CD4-positive, alpha-beta T cell treated with Interleukin-17A for 1 hour (primary cell): ENCODE results near the gene NFATC2.

ENCODE experiments used
- DNase-seq: peaks from one replicate; pipeline ENCODE4 v3.0.0-alpha.2; 2020

Gene NFATC2

DNA sequence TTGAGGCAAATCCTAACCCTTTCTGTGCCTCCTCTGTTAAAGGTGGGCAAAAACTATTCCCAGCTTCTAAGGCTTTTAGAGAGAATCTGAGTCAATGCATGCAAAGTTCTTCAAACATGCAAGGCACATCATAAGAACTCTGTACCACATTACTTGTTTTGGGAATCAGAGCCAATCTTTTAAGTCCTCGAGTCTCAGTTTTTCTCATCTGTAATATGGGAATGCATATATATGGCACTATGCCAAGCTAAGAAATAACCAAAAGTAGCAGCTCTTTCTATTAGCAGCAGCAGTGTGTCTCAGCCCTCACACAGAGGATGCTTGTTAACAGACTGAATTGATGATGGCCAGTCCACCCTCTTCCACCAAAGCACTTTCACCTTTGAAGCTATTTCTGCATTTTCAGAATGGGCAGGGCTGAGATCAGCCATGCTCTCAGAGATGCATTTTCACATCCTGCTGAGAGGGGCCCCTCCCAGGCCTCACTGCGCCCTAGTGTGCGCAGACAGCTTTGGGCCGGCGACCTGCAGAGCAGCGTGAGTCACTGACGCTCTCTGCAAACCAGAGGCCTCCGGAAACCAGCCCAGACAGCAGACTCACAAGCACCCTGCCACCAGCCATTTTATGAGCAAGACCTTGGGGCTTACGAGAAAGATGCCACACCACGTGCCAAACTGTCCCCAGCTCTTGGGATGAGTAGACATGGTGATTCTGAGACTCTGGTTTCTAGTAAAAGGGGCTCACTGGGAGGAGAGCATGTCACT is 138.0 kb downstream of the NFATC2 start:
- DNase-seq = peak; percentile 93

DNA sequence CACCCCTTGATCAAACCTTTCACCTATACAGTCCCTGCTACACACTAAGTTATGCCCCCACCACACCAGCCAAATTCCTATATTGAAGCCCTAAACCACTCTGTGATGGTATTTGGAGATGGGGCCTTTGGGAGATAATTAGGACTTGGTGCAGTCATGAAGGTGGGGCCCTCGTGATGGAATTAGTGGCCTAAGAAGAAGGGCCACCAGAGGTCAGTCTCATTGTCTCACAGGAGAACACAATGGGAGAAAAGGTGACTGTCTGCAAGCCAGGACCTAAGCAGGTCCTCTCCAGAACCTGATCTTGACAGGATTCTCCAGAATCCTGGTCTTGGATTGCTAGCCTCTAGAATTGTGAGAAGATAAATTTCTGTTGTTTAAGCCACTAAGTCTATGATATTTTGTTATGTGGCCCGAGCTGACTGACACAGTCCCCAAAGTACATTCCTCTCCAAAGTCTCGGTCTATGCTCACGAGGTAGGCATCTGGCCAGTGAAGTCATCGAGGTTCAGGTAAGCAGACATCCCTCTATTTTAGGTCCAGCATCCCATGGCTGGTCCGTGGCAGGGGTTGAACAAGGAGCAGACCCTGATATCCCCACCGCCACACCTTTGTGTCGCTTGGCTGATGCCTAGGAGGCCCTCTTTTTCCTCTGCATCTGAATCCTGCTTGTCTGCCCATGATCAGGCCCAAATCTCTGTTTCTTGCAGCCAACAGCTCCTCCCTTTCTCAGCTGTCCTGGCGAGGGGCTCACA is 138.9 kb downstream of the NFATC2 start:
- no peak for DNase-seq

DNA sequence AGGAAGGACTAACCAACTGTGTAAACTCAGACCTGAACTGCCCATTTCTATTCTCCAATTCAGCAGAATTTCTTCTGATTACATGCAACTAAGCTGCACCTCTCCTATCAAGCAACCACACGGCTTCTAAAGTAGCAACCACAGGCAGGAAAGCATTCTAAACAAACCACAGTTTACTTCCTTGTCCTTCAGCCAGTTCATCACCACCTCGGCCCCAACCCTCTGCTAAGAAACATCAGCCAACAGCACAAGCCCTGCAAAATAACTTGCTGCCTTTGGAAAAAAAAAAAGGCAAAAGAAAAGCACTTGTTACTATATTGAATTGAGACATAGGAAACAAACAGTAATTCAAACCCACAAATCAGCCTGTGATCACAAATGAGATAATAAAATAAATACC is 140.3 kb downstream of the NFATC2 start:
- DNase-seq = peak; percentile 71

DNA sequence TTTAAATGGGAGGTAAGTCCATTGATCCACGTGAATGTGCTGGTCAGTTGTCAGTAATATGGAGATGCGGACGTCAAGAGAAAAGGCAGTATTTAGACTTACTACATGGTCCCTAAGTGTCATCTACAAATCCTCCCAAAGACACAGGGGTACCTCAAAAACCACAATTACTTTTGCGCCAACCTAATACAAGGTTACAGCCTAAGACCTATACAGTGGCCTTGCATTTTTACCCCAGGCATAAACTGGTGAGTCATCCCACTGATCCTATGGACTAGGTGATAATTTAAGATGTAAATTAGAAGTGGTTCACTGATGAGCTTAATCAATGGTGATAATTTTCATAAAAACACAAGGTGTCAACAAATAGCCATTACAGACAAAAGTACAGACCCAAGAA is 141.0 kb downstream of the NFATC2 start:
- no peak for DNase-seq

DNA sequence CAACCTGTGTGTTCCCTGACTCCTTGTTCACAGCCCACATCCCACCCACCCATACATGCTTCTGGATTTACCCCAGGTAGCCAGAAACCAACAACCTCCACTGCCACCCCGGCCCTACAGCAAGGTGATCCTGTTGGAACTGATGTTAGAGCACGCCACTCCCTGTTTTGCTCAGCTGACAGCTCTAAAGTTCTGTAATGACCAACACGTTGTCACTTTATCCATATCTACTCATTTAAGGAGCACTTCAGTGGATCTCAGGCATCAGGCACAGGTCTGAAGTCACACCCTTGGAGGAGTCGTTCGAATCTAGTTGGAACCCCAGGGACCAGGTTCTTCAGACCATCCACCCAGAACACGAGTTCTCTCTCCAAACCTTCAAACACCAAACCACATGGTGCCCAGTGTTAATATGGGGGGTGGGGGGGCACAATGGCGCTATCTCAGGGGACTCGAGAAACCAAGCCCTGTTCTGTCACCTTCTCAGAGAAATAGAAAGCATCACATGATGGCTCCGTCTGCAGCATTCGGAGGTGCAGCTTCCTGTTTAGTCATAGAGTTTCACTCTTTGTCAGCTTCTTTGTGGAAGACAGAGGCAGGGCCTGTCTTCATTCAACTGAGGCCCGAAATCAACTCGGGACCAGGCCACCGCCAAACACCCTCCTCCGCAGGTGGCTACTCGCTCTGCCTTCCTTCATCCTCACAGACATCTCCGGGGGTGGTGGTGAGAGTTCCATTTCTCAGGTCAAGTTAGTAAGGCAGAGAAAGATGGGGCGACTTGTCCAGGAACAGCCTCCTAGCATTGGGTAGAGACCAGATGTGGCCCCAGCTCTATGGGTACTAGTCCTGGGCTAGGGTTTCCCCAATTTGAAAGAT is 142.2 kb downstream of the NFATC2 start:
- peak; percentile 88 for DNase-seq

DNA sequence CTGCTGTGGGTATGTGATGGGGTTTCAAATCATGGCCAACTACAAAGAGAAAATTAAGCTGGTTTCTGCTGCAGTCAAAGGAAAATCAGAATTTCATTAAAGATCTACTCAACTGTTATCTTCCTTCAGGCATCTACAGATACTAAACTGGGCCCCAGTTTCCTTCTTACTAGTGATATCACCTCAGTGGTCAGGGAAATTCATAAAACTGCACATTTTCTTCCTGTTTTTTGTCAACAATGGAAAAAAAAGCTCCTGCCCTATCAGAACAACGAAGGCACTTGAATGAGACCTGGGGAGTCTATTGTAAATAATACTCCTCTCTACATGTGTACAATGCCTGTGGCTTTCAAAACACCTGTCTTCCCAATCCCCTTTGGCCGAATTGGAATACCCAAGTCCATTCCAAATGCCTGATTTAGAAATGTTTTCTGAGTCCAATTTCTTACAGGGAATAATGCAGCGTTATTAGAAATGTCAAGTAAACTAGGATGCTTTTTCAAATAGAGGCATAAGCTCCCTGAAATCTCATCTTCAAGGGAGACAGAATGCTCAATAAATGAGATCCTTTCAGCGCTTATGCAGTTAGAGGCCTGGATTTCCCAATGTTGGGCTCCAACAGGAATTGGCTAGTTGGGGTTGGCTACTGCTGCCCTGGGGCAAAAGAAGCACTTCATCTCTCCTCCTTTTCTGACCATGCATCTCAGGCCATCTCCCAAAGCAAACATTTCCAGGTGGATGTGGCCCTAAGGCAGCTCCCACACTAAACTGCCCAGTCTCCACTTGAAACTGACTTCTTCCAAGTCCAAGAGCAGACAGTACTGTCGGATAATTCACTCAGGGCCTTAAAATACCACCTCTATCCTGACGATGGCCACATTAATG is 143.3 kb downstream of the NFATC2 start:
- DNase-seq = no peak

DNA sequence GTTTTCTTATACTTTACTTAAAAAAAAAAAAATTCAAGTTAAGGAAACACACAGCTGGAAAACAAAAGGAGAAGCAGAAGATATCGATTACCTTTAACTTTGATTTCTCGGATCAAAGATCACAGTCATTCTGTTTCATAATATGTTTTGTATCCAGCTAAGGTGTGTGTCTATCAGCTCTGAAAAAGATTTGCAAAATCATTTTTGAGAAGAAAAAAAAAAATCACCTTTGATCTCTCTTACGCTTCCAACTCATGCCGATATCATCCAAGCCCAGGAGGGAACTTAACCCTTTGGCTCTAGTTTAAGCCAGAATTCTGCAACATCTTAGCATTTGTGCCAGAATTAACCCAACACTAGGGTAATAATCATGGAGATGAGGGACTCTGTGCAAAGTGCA is 144.0 kb downstream of the NFATC2 start:
- DNase-seq = no peak

DNA sequence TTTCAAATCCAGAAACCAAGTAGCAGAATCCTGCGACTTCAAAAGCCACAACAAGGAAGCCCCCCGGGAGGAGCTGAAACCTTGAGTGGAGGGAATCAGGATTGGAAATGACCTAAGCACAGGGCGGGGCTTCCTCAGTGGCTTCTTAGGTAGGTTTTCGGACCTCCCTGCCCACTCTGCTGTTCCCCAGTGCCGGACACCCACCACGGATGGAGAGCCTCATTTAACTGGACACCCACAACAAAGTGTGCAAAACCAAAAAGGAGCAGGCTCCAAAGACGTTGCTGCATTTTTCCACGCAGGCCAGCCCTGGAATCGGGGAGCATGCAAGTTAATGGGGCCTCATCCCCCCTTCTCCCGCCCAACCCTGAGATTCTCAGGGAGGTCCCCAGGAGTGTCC is 144.4 kb downstream of the NFATC2 start:
- DNase-seq = no peak

DNA sequence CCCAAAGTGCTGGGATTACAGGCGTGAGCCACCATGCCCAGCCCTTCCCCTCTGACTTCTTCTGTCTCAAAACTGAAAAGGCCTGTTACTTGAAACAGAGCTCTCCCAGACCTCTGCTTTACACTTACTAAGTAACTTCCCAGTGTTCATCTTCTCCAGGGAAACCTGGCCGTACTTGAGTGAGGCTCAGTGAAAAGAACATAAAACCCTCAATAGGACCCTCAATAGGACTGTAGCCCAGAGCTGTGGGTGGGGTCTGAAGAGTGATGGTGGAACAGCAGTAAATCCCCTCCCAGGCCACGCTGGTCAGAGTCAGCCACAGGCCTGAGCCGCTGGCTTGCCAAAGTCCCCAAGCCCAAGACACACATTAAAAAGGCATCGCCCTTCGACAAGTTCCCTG is 145.4 kb downstream of the NFATC2 start:
- DNase-seq = no peak

DNA sequence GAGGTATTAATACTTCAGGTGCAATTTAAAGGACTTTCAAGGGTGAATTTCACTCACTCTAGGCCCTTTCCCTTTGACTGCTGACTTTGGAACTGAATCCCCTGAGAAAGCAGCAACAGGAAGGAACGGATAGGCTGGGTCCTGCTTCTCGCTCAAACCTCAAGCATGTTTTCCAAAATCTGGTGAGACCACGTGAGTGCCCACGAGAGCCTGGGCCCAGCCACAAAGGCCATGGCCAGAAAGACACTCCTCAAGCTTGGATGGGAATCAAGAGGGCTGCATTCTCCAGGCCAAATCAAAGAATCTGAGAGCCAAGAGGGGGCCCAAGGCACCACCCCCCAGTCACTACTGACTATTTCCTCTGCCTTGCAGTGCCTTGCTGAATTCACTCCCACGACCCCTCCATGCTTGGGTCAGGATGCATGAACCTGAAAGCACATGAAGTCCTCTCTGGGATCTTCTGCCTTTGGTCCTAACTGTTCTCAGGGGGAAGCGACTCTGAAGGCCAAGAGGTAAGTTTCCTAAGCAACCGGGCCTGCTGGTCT is 146.1 kb downstream of the NFATC2 start:
- DNase-seq = no peak

DNA sequence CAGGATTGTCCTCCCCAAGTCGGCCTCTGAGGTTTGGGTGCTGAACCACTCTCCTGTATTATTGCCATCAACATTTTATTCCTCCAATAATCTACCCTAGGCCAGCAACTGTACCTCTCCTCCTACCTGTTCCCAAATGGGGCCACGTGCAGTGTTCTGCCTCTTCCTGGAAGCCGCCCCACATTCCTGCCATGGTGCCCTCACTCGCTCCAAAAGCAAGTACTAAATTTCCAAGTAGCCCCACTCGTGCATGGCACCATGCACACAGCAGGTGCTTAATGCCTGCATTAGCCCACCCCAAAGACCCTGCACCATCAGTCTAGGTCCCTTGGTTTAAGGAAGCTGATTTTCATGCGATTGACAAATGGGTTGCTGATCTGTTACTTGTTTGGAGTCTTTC is 147.8 kb downstream of the NFATC2 start:
- DNase-seq = no peak

DNA sequence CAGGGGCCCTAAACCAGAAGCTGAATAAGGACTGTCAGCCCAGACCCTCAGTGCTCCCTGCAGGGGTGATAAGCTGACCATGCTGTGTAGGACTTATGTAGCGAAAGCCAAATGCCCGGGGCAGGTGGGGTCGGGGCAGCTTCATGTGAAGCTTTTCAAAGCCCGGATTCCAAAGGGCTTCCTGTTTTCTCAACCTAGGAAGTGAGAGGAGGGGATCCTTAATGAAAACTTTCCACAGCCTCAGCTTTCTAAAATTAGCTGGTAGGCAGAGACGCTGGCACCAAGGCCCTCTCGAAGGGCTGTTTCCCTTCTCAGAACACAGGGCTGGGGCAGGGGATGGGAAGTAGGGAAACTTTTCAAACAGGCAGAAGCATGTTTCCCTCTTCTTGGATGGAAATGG is 148.9 kb downstream of the NFATC2 start:
- DNase-seq = no peak

DNA sequence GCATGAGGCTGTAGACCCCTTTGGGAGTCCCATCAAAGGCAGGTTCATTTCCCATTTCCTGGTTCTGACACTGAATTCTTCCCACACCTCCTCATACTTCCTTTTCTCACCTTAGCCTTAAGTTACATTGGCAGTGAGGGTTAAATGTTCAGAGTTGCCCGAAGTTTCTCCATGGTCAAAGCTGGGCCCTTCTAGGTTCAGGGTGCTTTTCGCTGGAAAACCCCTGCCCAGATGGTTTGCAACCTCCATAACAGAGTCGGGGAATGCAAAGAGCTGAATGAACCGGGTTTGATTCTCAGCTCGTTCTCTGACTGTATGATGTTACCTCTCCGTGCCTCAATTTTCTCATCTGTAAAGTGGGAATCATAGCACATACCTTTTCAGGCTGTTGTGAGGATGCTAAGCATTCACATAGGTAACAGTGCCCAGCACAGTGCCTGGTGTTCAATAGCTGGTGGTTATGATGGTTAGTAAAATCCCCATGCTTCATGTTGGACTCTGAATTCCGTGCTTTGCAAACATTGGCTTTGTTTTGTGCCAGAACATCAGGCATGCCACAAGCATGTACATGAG is 149.8 kb downstream of the NFATC2 start:
- DNase-seq = no peak

DNA sequence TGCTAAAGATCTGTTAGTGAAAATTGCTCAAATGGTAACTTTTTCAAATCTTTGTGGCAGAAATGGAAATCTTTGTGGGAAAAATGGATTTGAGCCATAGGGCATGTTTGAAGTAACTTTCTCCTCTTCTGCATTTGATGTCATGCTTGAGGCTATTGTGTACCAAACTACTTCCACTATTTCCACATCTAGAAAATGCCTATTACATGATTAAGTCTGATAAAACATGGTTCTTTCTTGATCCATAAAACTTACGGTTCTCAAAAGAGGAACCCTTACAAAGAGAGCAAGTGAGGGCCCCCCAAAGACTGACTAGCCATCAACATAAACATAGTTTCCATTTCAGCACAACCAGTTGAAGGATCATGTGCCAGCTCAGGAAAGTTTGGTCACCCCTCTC is 150.6 kb downstream of the NFATC2 start:
- no peak for DNase-seq

DNA sequence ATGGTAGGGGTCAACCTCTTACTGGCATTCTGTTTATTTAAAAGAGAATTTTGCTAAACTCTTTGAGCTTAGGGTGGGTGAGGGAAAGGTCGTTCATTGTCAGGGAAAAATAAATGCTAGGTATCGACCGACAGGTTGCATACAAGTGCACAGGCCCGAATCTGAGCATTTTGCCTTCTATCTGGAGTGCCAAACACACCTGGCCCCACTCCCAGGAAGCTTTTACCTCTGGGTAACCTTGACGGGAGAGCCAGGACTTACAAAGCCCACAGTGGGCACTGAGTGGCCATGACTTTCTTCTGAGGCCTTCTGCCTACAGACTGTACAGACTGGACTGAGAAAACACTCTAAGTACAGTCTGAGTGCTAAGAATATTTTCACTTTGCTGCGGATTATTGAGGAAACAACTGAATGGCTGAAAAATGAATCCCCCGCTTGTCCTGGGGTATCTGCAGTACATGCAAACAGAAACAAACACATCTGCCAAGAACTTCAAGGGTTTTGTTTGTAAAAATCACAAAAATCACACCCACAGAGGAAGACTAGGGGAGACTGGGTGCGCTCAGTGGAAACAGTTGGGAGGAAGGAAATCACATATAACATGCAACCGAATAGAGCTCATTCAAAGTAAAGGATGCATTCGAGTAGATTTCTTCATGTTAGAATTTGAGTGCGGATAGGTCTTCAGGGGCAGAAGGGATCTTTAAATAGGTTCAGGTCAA is 152.8 kb downstream of the NFATC2 start:
- no peak for DNase-seq

DNA sequence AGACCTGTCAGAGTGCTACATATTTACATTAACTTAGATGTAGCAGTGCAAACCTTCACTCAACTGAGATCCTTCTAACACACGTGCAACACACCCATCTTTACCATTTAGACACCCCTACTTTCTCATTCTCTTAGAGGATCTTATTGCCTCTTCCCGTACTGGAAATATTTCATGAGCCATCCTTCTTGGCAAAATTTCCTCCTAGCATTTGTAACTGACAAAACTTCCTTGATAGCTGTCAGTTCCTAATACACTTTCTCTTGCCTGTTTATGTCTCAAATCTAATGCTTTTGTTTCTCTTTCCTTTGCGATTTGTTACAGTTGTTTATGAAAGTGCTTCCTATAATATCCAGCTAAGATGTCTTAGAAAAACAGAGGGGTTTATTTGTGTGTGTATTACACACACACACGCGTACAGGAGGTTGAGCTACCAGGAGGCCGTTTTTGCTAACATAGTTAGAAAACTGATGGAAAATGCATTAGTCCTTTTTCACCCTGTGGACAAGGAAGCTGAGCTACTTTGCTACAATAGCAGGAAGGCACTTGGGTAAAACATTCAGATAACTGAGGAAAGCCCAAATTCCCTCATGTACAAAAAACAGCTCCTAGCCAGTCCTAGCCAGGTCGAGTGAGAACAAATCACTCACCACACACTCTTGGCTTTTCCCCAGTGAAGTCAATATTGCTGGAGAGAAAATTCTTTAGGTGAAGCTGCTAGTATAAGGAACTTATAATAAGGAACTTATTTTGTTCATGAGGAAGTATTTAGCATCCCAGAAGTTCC is 153.6 kb downstream of the NFATC2 start:
- no peak for DNase-seq

DNA sequence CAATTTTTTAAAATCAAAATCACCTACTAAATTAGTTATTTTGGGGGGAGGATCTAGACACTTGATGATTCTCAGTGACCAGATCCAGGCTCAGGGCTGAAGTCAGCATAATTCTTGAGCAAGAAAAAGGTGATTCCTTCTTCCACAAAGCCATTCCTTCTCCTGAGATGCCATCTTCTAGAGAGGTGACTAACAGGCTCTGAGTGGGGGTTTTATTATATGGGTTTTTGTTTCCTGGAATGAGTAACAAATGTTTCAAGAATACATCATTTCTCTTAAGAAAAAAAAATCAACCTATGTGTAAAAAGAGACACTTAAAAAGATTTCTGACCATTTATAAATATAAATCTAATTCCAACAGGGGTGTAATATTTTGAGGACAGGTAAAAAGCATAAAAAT is 154.3 kb downstream of the NFATC2 start:
- DNase-seq = no peak

DNA sequence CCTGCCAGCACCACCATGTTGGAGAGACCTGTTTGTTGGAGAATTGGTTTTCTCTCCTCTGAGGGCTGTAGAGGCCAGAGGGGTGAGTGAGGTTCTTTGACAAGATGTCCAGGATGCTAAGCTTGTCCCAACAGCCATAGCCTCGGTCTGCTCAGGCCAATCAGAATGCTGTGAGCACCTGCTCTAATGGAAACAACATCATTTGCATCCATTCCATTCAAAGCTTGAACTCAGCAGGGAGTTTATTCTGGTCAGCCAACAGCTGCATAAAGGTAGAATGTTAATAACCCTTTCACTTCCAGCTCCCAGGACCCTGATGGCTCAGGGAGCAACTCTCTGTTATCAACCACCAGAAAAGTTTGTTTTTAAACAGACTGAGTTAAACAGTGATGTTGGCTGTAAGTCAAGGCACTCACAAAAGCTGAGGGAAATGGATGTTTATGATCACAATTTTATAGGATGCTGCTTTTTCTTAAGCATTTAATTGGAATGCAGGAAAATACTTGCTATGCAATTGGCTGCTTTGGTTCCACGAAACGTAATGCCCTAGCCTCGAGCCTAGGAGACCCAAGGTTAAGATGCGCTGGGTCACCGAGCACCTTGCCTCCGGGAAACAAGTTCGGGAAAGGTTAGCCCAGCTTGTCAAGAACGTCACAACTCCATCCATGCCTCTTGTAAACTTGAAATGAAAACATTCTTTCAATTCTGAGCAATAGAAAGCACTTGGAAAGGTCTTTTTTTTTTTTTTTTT is 155.2 kb downstream of the NFATC2 start:
- DNase-seq = no peak

DNA sequence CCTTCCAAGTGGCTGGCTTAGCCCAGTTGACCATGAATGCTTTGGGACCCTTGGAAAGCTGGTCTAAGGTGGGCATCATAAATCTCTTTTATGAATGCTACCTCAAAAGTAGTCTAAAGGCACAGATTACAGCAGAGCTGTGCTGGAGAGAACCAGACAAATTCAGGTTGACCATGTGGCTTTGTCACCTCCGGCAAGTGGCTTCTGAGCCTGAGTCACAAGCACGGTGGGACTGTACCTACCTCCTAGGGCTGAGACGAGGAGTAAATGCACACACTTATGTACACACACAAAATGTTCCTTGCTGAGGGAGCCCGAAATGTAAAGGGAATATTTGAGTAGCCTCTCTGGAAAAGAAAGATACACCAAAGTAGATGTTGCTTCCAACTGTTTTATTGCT is 155.9 kb downstream of the NFATC2 start:
- DNase-seq = peak; percentile 49
